ENCODE data around the gene C1orf198.

DNA sequence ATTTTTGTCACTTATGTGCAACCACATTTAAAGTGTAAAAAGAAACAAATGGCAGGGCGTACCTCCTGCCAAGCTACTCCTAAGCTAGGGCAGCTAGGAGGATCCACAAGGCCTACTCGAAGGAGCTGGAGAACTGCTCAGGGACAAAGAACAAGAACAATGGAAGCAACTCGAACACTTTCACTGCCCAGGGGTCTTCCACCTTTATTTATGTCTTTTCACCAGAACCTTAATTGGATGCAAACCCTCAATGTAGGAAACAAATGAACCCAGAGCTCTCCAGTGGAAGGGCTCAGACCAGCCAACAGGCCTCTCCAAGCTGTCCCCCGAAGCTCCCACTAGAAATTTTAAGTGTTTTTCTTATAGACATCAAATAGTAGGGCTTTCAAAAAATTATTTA, 39.9 kb downstream of the C1orf198 start:
- TF ChIP-seq, protein P1, sequence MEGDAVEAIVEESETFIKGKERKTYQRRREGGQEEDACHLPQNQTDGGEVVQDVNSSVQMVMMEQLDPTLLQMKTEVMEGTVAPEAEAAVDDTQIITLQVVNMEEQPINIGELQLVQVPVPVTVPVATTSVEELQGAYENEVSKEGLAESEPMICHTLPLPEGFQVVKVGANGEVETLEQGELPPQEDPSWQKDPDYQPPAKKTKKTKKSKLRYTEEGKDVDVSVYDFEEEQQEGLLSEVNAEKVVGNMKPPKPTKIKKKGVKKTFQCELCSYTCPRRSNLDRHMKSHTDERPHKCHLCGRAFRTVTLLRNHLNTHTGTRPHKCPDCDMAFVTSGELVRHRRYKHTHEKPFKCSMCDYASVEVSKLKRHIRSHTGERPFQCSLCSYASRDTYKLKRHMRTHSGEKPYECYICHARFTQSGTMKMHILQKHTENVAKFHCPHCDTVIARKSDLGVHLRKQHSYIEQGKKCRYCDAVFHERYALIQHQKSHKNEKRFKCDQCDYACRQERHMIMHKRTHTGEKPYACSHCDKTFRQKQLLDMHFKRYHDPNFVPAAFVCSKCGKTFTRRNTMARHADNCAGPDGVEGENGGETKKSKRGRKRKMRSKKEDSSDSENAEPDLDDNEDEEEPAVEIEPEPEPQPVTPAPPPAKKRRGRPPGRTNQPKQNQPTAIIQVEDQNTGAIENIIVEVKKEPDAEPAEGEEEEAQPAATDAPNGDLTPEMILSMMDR (IDR thresholded peaks at IDR 0.05; ENCODE audit: insufficient read depth, low read length), result no peak
- TF ChIP-seq POLR2AphosphoS5 (IDR thresholded peaks at IDR 0.05; ENCODE audit: low read depth) (no peak), GABPA (IDR thresholded peaks at IDR 0.05; ENCODE audit: low read depth) (no peak)
- TF ChIP-seq, protein P2, sequence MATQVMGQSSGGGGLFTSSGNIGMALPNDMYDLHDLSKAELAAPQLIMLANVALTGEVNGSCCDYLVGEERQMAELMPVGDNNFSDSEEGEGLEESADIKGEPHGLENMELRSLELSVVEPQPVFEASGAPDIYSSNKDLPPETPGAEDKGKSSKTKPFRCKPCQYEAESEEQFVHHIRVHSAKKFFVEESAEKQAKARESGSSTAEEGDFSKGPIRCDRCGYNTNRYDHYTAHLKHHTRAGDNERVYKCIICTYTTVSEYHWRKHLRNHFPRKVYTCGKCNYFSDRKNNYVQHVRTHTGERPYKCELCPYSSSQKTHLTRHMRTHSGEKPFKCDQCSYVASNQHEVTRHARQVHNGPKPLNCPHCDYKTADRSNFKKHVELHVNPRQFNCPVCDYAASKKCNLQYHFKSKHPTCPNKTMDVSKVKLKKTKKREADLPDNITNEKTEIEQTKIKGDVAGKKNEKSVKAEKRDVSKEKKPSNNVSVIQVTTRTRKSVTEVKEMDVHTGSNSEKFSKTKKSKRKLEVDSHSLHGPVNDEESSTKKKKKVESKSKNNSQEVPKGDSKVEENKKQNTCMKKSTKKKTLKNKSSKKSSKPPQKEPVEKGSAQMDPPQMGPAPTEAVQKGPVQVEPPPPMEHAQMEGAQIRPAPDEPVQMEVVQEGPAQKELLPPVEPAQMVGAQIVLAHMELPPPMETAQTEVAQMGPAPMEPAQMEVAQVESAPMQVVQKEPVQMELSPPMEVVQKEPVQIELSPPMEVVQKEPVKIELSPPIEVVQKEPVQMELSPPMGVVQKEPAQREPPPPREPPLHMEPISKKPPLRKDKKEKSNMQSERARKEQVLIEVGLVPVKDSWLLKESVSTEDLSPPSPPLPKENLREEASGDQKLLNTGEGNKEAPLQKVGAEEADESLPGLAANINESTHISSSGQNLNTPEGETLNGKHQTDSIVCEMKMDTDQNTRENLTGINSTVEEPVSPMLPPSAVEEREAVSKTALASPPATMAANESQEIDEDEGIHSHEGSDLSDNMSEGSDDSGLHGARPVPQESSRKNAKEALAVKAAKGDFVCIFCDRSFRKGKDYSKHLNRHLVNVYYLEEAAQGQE (IDR thresholded peaks at IDR 0.05; ENCODE audit: insufficient replicate concordance, low read depth), result no peak

Data from HL-60 (cell line).